HEK293 (cell line): Measurements from ENCODE around the gene CDCA4.
A peak's percentile ranks its signal among the peaks of the same experiment; 100 is the strongest.

ENCODE experiments used
- BCL11A ChIP-seq: fragments of 450-650 bp; formaldehyde crosslinking; IDR thresholded peaks from 2 replicates; pipeline ENCODE4 v1.5.1; 2016; ENCODE audit warnings: low read depth, missing biosample characterization, missing genetic modification characterization
- EGR2 ChIP-seq: fragments of 450-650 bp; formaldehyde crosslinking; IDR thresholded peaks from 2 replicates; pipeline ENCODE4 v1.5.1; 2016; ENCODE audit warnings: low read depth, missing biosample characterization, missing genetic modification characterization
- KLF1 ChIP-seq: fragments of 450-650 bp; formaldehyde crosslinking; IDR thresholded peaks from 2 replicates; pipeline ENCODE4 v1.5.1; 2016; ENCODE audit warnings: missing biosample characterization, missing genetic modification characterization
- KLF16 ChIP-seq: fragments of 450-650 bp; formaldehyde crosslinking; IDR thresholded peaks from 2 replicates; pipeline ENCODE4 v1.5.1; 2017; ENCODE audit warnings: missing biosample characterization, missing genetic modification characterization
- KLF8 ChIP-seq: fragments of 450-650 bp; formaldehyde crosslinking; IDR thresholded peaks from 2 replicates; pipeline ENCODE4 v1.5.1; 2016; ENCODE audit warnings: missing biosample characterization, missing genetic modification characterization
- KLF9 ChIP-seq: fragments of 450-650 bp; formaldehyde crosslinking; IDR thresholded peaks from 2 replicates; pipeline ENCODE4 v1.5.1; 2016; ENCODE audit warnings: missing biosample characterization, missing genetic modification characterization, low read depth
- SP3 ChIP-seq: fragments of 450-650 bp; formaldehyde crosslinking; IDR thresholded peaks from 2 replicates; pipeline ENCODE4 v1.5.1; 2016; ENCODE audit warnings: missing biosample characterization, missing genetic modification characterization
- ZBTB17 ChIP-seq: fragments of 450-650 bp; formaldehyde crosslinking; IDR thresholded peaks from 2 replicates; pipeline ENCODE4 v1.5.1; 2016; ENCODE audit warnings: missing biosample characterization, missing genetic modification characterization
- ZBTB8A ChIP-seq: fragments of 450-650 bp; formaldehyde crosslinking; IDR thresholded peaks from 2 replicates; pipeline ENCODE4 v1.5.1; 2016; ENCODE audit warnings: missing biosample characterization, missing genetic modification characterization
- ZEB2 ChIP-seq: fragments of 450-650 bp; formaldehyde crosslinking; IDR thresholded peaks from 2 replicates; pipeline ENCODE4 v1.5.1; 2016; ENCODE audit warnings: missing biosample characterization, missing genetic modification characterization
- ZFHX2 ChIP-seq: fragments of 450-650 bp; formaldehyde crosslinking; conservative IDR thresholded peaks from 2 replicates; pipeline ENCODE4 v1.5.1; 2016; ENCODE audit warnings: missing biosample characterization, missing genetic modification characterization
- ZIC2 ChIP-seq: fragments of 450-650 bp; formaldehyde crosslinking; IDR thresholded peaks from 2 replicates; pipeline ENCODE4 v1.5.1; 2016; ENCODE audit warnings: missing biosample characterization, missing genetic modification characterization
- ZNF146 ChIP-seq: fragments of 450-650 bp; formaldehyde crosslinking; IDR thresholded peaks from 2 replicates; pipeline ENCODE4 v1.5.1; 2016; ENCODE audit warnings: missing biosample characterization, missing genetic modification characterization
- ZNF239 ChIP-seq: fragments of 450-650 bp; formaldehyde crosslinking; IDR thresholded peaks from 2 replicates; pipeline ENCODE4 v1.5.1; 2016; ENCODE audit warnings: missing biosample characterization, missing genetic modification characterization
- ZNF302 ChIP-seq: fragments of 450-650 bp; formaldehyde crosslinking; IDR thresholded peaks from 2 replicates; pipeline ENCODE4 v1.5.1; 2016; ENCODE audit warnings: missing biosample characterization, missing genetic modification characterization, low read depth
- ZNF37A ChIP-seq: fragments of 450-650 bp; IDR thresholded peaks from 2 replicates; pipeline ENCODE4 v1.5.1; 2018; ENCODE audit warnings: missing biosample characterization, missing genetic modification characterization
- ZNF391 ChIP-seq: fragments of 450-650 bp; formaldehyde crosslinking; IDR thresholded peaks from 2 replicates; pipeline ENCODE4 v1.5.1; 2016; ENCODE audit warnings: low read depth, missing biosample characterization, missing genetic modification characterization, borderline replicate concordance
- ZNF423 ChIP-seq: fragments of 450-650 bp; formaldehyde crosslinking; IDR thresholded peaks from 2 replicates; pipeline ENCODE4 v1.5.1; 2016; ENCODE audit warnings: missing biosample characterization, missing genetic modification characterization
- ZNF426 ChIP-seq: fragments of 450-650 bp; formaldehyde crosslinking; IDR thresholded peaks from 2 replicates; pipeline ENCODE4 v1.5.1; 2017; ENCODE audit warnings: missing biosample characterization, missing genetic modification characterization, mild to moderate bottlenecking, inconsistent platforms, moderate library complexity
- ZNF501 ChIP-seq: fragments of 450-650 bp; formaldehyde crosslinking; IDR thresholded peaks from 2 replicates; pipeline ENCODE4 v1.5.1; 2016; ENCODE audit warnings: missing biosample characterization, missing genetic modification characterization
- ZNF600 ChIP-seq: fragments of 450-650 bp; formaldehyde crosslinking; IDR thresholded peaks from 2 replicates; pipeline ENCODE4 v1.5.1; 2016; ENCODE audit warnings: missing biosample characterization, missing genetic modification characterization
- ZNF76 ChIP-seq: fragments of 450-650 bp; formaldehyde crosslinking; IDR thresholded peaks from 2 replicates; pipeline ENCODE4; 2016; ENCODE audit warnings: low read depth, missing biosample characterization, missing genetic modification characterization, borderline replicate concordance
- TF ChIP-seq, protein P1 (sequence below): fragments of 450-650 bp; formaldehyde crosslinking; IDR thresholded peaks from 2 replicates; pipeline ENCODE4 v1.5.1; 2016; ENCODE audit warnings: missing biosample characterization, missing genetic modification characterization
- TF ChIP-seq, protein P2 (sequence below): fragments of 450-650 bp; IDR thresholded peaks from 2 replicates; pipeline ENCODE4 v1.5.1; 2018; ENCODE audit warnings: missing biosample characterization, mild to moderate bottlenecking, missing genetic modification characterization
- TF ChIP-seq, protein P3 (sequence below): fragments of 450-650 bp; formaldehyde crosslinking; IDR thresholded peaks from 2 replicates; pipeline ENCODE4 v1.5.1; 2017; ENCODE audit warnings: missing biosample characterization, missing genetic modification characterization
- TF ChIP-seq, protein P4 (sequence below): fragments of 450-650 bp; formaldehyde crosslinking; IDR thresholded peaks from 2 replicates; pipeline ENCODE4 v1.5.1; 2016; ENCODE audit warnings: missing biosample characterization, missing genetic modification characterization
- TF ChIP-seq, protein P5 (sequence below): fragments of 450-650 bp; formaldehyde crosslinking; IDR thresholded peaks from 2 replicates; pipeline ENCODE4 v1.5.1; 2016; ENCODE audit warnings: missing biosample characterization, missing genetic modification characterization

Gene CDCA4

DNA sequence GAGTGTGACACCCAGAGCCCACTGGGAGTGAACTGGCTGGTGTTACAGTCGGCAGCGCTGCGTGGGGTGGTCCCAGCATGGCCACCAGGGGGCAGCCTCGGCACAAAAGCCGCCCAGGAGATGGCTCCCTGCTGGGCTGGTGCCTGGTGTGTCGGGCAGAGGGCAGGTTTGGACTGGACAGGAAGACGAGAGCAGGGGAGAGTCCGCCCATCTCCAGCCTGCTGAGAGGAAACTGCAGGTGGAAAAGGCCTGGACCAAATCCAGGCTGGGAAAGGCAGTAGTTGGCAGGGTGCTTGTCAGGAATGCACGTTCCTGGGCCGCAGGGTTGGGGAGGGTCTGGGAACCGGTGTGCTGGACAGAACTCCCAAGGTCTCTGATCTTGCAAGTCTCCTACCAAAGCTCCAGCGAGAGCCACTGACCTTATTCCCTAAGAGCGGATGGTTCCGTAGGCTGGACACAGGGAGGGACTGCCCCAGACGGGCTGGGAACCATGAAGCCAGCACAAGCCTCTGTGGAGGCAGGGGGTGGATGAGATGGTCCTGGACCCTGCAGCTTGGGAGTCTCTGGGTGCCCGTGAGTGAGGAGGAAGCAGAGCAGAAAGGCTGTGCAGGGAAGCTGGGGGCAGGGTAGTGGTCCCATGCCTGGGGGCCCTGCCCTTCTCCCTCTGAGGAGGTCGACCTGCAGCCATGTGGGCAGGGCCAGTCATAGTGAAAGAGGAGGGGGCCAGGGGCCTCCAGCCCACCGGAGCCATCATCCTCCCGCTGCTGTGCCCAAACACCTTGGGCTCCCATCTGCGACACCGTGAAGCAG is 44.5 kb downstream of the CDCA4 start (continued):
- TF ChIP-seq, protein P1, sequence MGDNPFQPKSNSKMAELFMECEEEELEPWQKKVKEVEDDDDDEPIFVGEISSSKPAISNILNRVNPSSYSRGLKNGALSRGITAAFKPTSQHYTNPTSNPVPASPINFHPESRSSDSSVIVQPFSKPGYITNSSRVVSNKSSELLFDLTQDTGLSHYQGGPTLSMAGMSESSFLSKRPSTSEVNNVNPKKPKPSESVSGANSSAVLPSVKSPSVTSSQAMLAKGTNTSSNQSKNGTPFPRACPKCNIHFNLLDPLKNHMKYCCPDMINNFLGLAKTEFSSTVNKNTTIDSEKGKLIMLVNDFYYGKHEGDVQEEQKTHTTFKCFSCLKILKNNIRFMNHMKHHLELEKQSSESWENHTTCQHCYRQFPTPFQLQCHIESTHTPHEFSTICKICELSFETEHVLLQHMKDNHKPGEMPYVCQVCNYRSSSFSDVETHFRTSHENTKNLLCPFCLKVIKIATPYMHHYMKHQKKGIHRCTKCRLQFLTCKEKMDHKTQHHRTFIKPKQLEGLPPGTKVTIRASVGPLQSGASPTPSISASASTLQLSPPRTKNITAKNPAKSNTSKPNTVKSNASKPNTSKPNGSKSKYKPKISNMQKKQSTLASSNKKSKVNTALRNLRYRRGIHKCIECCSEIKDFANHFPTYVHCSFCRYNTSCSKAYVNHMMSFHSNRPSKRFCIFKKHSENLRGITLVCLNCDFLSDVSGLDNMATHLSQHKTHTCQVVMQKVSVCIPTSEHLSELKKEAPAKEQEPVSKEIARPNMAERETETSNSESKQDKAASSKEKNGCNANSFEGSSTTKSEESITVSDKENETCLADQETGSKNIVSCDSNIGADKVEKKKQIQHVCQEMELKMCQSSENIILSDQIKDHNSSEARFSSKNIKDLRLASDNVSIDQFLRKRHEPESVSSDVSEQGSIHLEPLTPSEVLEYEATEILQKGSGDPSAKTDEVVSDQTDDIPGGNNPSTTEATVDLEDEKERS: no peak
- TF ChIP-seq ZNF37A (no peak), ZNF600 (tag by site-specific recombination) (peak; percentile 68; the same call in 1 of the 2 replicates), ZNF426 (tag by site-specific recombination) (no peak), ZNF146 (tag by site-specific recombination) (no peak), KLF16 (tag by site-specific recombination) (0 out of 2 replicates have a peak, but pooled peaks have one; percentile 24), ZBTB8A (tag by site-specific recombination) (peak; percentile 42), ZNF501 (tag by site-specific recombination) (0 out of 2 replicates have a peak, but pooled peaks have one; percentile 53), ZNF391 (tag by site-specific recombination) (peak; percentile 81; the same call in 1 of the 2 replicates), SP3 (tag by site-specific recombination) (no peak), ZBTB17 (tag by site-specific recombination) (0 out of 2 replicates have a peak, but pooled peaks have one; percentile 33), ZNF239 (tag by site-specific recombination) (no peak), KLF8 (tag by site-specific recombination) (peak; percentile 87), ZIC2 (peak; percentile 97), ZNF76 (no peak), KLF1 (peak; percentile 52), EGR2 (tag by site-specific recombination) (peak; percentile 49; the same call in 1 of the 2 replicates), BCL11A (tag by site-specific recombination) (peak; percentile 85; the same call in 1 of the 2 replicates), ZNF302 (tag by site-specific recombination) (no peak), KLF9 (tag by site-specific recombination) (no peak), ZEB2 (tag by site-specific recombination) (peak; percentile 52; the same call in 1 of the 2 replicates), ZNF423 (tag by site-specific recombination) (peak; percentile 85), ZFHX2 (tag by site-specific recombination) (peak; percentile 70)
- TF ChIP-seq, protein P2, sequence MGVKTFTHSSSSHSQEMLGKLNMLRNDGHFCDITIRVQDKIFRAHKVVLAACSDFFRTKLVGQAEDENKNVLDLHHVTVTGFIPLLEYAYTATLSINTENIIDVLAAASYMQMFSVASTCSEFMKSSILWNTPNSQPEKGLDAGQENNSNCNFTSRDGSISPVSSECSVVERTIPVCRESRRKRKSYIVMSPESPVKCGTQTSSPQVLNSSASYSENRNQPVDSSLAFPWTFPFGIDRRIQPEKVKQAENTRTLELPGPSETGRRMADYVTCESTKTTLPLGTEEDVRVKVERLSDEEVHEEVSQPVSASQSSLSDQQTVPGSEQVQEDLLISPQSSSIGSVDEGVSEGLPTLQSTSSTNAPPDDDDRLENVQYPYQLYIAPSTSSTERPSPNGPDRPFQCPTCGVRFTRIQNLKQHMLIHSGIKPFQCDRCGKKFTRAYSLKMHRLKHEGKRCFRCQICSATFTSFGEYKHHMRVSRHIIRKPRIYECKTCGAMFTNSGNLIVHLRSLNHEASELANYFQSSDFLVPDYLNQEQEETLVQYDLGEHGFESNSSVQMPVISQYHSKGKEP (tag by site-specific recombination): 0 out of 2 replicates have a peak, but pooled peaks have one; percentile 16
- TF ChIP-seq, protein P3, sequence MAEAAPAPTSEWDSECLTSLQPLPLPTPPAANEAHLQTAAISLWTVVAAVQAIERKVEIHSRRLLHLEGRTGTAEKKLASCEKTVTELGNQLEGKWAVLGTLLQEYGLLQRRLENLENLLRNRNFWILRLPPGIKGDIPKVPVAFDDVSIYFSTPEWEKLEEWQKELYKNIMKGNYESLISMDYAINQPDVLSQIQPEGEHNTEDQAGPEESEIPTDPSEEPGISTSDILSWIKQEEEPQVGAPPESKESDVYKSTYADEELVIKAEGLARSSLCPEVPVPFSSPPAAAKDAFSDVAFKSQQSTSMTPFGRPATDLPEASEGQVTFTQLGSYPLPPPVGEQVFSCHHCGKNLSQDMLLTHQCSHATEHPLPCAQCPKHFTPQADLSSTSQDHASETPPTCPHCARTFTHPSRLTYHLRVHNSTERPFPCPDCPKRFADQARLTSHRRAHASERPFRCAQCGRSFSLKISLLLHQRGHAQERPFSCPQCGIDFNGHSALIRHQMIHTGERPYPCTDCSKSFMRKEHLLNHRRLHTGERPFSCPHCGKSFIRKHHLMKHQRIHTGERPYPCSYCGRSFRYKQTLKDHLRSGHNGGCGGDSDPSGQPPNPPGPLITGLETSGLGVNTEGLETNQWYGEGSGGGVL (tag by site-specific recombination): no peak
- TF ChIP-seq, protein P4, sequence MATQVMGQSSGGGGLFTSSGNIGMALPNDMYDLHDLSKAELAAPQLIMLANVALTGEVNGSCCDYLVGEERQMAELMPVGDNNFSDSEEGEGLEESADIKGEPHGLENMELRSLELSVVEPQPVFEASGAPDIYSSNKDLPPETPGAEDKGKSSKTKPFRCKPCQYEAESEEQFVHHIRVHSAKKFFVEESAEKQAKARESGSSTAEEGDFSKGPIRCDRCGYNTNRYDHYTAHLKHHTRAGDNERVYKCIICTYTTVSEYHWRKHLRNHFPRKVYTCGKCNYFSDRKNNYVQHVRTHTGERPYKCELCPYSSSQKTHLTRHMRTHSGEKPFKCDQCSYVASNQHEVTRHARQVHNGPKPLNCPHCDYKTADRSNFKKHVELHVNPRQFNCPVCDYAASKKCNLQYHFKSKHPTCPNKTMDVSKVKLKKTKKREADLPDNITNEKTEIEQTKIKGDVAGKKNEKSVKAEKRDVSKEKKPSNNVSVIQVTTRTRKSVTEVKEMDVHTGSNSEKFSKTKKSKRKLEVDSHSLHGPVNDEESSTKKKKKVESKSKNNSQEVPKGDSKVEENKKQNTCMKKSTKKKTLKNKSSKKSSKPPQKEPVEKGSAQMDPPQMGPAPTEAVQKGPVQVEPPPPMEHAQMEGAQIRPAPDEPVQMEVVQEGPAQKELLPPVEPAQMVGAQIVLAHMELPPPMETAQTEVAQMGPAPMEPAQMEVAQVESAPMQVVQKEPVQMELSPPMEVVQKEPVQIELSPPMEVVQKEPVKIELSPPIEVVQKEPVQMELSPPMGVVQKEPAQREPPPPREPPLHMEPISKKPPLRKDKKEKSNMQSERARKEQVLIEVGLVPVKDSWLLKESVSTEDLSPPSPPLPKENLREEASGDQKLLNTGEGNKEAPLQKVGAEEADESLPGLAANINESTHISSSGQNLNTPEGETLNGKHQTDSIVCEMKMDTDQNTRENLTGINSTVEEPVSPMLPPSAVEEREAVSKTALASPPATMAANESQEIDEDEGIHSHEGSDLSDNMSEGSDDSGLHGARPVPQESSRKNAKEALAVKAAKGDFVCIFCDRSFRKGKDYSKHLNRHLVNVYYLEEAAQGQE (tag by site-specific recombination): 0 out of 2 replicates have a peak, but pooled peaks have one; percentile 16
- TF ChIP-seq, protein P5, sequence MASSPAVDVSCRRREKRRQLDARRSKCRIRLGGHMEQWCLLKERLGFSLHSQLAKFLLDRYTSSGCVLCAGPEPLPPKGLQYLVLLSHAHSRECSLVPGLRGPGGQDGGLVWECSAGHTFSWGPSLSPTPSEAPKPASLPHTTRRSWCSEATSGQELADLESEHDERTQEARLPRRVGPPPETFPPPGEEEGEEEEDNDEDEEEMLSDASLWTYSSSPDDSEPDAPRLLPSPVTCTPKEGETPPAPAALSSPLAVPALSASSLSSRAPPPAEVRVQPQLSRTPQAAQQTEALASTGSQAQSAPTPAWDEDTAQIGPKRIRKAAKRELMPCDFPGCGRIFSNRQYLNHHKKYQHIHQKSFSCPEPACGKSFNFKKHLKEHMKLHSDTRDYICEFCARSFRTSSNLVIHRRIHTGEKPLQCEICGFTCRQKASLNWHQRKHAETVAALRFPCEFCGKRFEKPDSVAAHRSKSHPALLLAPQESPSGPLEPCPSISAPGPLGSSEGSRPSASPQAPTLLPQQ (tag by site-specific recombination): 0 out of 2 replicates have a peak, but pooled peaks have one; percentile 47
